CD4-positive, alpha-beta T cell (primary cell): Measurements from ENCODE around the gene NOD2. TPM values are rescaled to one million over a fixed set of nuclear protein-coding genes. Genes with fewer than 3 reads are reported as not detected.

Experiments used
- ATAC-seq: fragments of 200-7000 bp; cut with Tn5 transposase; one replicate; pipeline ENCODE4 v1.10.0; 2022; ENCODE audit warnings: mild to moderate bottlenecking; ENCODE audit not compliant: poor library complexity
- CTCF ChIA-PET: fragments of 350-600 bp; sonication (Branson Sonifier 250); formaldehyde crosslinking; loops from one replicate; lab custom pipeline; 2021; ENCODE audit warnings: antibody characterized with exemption, inconsistent platforms; lab: Charles Lee
- POLR2A ChIA-PET: fragments of 350-600 bp; sonication (Branson Sonifier 250); formaldehyde crosslinking; loops from one replicate; lab custom pipeline; 2021; ENCODE audit warnings: antibody characterized with exemption, inconsistent platforms; lab: Charles Lee
- DNase-seq, 14 experiments: peaks; one replicate each; pipeline ENCODE4 v3.0.0-alpha.2; 2013 to 2020; ENCODE audit warnings: mixed read lengths in 2 of 14
- H3K27ac ChIP-seq, 2 donors: one replicate each; pipeline versions ENCODE4 v1.5.1 to v1.7.0; 2013; ENCODE audit warnings: low read length in 2 of 2, low read depth in 1 of 2, mild to moderate bottlenecking in 1 of 2
- H3K27me3 ChIP-seq, 2 experiments: 1 replicate in 1 of 2; 2 replicates in 1 of 2; pipeline versions ENCODE4 v1.6.1 to v1.7.0; 2013; ENCODE audit warnings: low read length in 2 of 2, control low read depth in 1 of 2, mild to moderate bottlenecking in 1 of 2, moderate library complexity in 1 of 2; ENCODE audit not compliant: insufficient read depth in 2 of 2, control insufficient read depth in 1 of 2
- H3K36me3 ChIP-seq: one replicate; pipeline ENCODE4 v1.6.1; 2013; ENCODE audit warnings: low read length, control low read depth; ENCODE audit not compliant: insufficient read depth
- H3K4me1 ChIP-seq: one replicate; pipeline ENCODE4 v1.6.1; 2013; ENCODE audit warnings: low read length, control low read depth; ENCODE audit not compliant: insufficient read depth
- H3K4me3 ChIP-seq: one replicate; pipeline ENCODE4 v1.5.1; 2013; ENCODE audit warnings: mild to moderate bottlenecking, low read length, moderate library complexity
- H3K9me3 ChIP-seq, 2 experiments: 1 replicate in 1 of 2; 2 replicates in 1 of 2; pipeline versions ENCODE4 v1.6.1 to v1.7.0; 2013; ENCODE audit warnings: low read length in 2 of 2, mild to moderate bottlenecking in 2 of 2, control low read depth in 1 of 2, moderate library complexity in 1 of 2; ENCODE audit not compliant: control insufficient read depth in 1 of 2, insufficient read depth in 1 of 2
- H3K27ac Mint-ChIP-seq: one replicate; pipeline ENCODE4 v1.8.0; 2020; ENCODE audit warnings: mixed read lengths
- H3K27me3 Mint-ChIP-seq: one replicate; pipeline ENCODE4 v1.8.0; 2021; ENCODE audit warnings: mixed read lengths
- H3K36me3 Mint-ChIP-seq: one replicate; pipeline ENCODE4 v1.8.0; 2021; ENCODE audit warnings: low read depth, mixed read lengths
- H3K4me1 Mint-ChIP-seq: one replicate; pipeline ENCODE4 v1.8.0; 2021; ENCODE audit warnings: low read depth, mixed read lengths
- H3K4me3 Mint-ChIP-seq: one replicate; pipeline ENCODE4 v1.8.0; 2020; ENCODE audit warnings: mild to moderate bottlenecking, mixed read lengths
- H3K9me3 Mint-ChIP-seq: one replicate; pipeline ENCODE4 v1.8.0; 2020; ENCODE audit warnings: mixed read lengths
- CTCF ChIP-seq: fragments of 200-600 bp; IDR thresholded peaks from one replicate; pipeline ENCODE4 v1.8.0; 2022; ENCODE audit warnings: antibody characterized with exemption, mild to moderate bottlenecking
- intact Hi-C, 2 experiments: fragments of 100-400 bp; cut with DNase I in 1 of 2; cut with micrococcal nuclease in 1 of 2; formaldehyde crosslinking; loops; one replicate each; pipeline versions ENCODE4 v1.15.1 to v1.9.0; 2023 to 2025; cut with DNase I, micrococcal nuclease
- total RNA-seq, 174 experiments: library from RNA in 2 of 174; stranded (reverse) in 2 of 174; gene quantifications; one replicate each; pipeline ENCODE4 v1.2.3 and lab custom pipeline; 2021 to 2026

Gene NOD2
- total RNA-seq, 2 experiments from 2014 or later: 4.5 to 5.3 TPM

GRCh38 chr16:50745940-50746339, 52.5 kb downstream of the NOD2 start:
- H3K4me1 ChIP-seq: peaks cover 23% of the 10 kb centered on the region
- H3K36me3 ChIP-seq: peaks cover 32% of the 10 kb centered on the region
- CTCF ChIA-PET: interaction anchor here (1.1 to 3.2 kb wide), 6 partner anchors 44 to 81 kb away, joined by 3 to 15 read pairs (median 10); partner anchors contain the start of gene SNX20
- peak overlapping the region; percentile 97 to 99 for H3K27ac ChIP-seq
- intact Hi-C loops: loop anchor here (2.0 to 10.0 kb wide), 10 partner anchors 15 to 591 kb away; partner anchors contain the start of genes SNX20 (in 2 of the 2), ADCY7 (in 1 of the 2) and TENT4B (in 1 of the 2)
- peak overlapping the region; percentile 99 for H3K4me3 Mint-ChIP-seq
- no peaks in the 10 kb centered on the region for H3K27me3 ChIP-seq
- no peaks in the 10 kb centered on the region for H3K9me3 Mint-ChIP-seq
- ATAC-seq (no peak), DNase-seq (peak in 1 of 14 experiments; percentile 11)
- H3K9me3 ChIP-seq: no peaks in the 10 kb centered on the region
- peak overlapping the region; percentile 87 for H3K27ac Mint-ChIP-seq
- H3K27me3 Mint-ChIP-seq: no peaks in the 10 kb centered on the region
- H3K36me3 Mint-ChIP-seq: peaks cover 78% of the 10 kb centered on the region
- POLR2A ChIA-PET: interaction anchor here (1.0 to 10.1 kb wide), 9 partner anchors 26 to 478 kb away, joined by 3 to 167 read pairs (median 7); partner anchors contain the start of gene SNX20
- H3K4me1 Mint-ChIP-seq: peaks cover 75% of the 10 kb centered on the region
- peak overlapping the region; percentile 80 for H3K4me3 ChIP-seq
- no peak for TF ChIP-seq CTCF

- peak overlapping the region; percentile 38 to 66 for H3K27ac ChIP-seq
- ChIA-PET CTCF (interaction anchor here (0.6 to 3.2 kb wide), 15 partner anchors 34 to 537 kb away, joined by 3 to 15 read pairs (median 4); partner anchors contain the start of gene SNX20), POLR2A (interaction anchor here (0.6 to 10.1 kb wide), 17 partner anchors 16 to 722 kb away, joined by 3 to 167 read pairs (median 4); partner anchors contain the start of genes CNEP1R1 and SNX20)
- peaks cover 42% of the 10 kb centered on the region for H3K36me3 ChIP-seq
- DNase-seq: peak in 5 of 14 experiments; percentile 14 to 86 (median 78)
- H3K4me1 ChIP-seq: peaks cover 23% of the 10 kb centered on the region
- peak; percentile 72 for TF ChIP-seq CTCF
- Mint-ChIP-seq H3K9me3 (no peaks in the 10 kb centered on the region), H3K36me3 (peaks cover 82% of the 10 kb centered on the region), H3K27me3 (no peaks in the 10 kb centered on the region), H3K4me3 (peak overlapping the region; percentile 86), H3K4me1 (peaks cover 80% of the 10 kb centered on the region), H3K27ac (peak overlapping the region; percentile 87)
- H3K4me3 ChIP-seq: peak overlapping the region; percentile 80
- no peaks in the 10 kb centered on the region for H3K27me3 ChIP-seq
- ATAC-seq: peak; percentile 72
- H3K9me3 ChIP-seq: no peaks in the 10 kb centered on the region
- intact Hi-C loops: loop anchor here (1.0 to 10.0 kb wide), 11 partner anchors 13 to 593 kb away; partner anchors contain the start of genes SNX20 (in 2 of the 2), ADCY7 (in 1 of the 2) and TENT4B (in 1 of the 2)
Observed at GRCh38 chr16:50747207-50747956, 54.0 kb downstream of the NOD2 start.

GRCh38 chr16:50751528-50751927, 58.1 kb downstream of the NOD2 start:
- peaks cover 83% of the 10 kb centered on the region for H3K36me3 Mint-ChIP-seq
- H3K27me3 ChIP-seq: no peaks in the 10 kb centered on the region

More at GRCh38 chr16:50751528-50751927, 58.1 kb downstream of the NOD2 start:
- Mint-ChIP-seq H3K27me3 (no peaks in the 10 kb centered on the region), H3K4me3 (peak overlapping the region; percentile 64), H3K27ac (peak overlapping the region; percentile 65), H3K4me1 (peaks cover 89% of the 10 kb centered on the region), H3K9me3 (no peaks in the 10 kb centered on the region)
- ChIA-PET CTCF (interaction anchor here (0.6 to 2.1 kb wide), 7 partner anchors 13 to 424 kb away, joined by 3 to 10 read pairs (median 3); partner anchors contain the start of gene BRD7), POLR2A (interaction anchor here (1.1 to 10.1 kb wide), 3 partner anchors 10 to 85 kb away, joined by 3 to 93 read pairs (median 10); partner anchors contain the start of genes CYLD and SNX20)
- H3K36me3 ChIP-seq: peaks cover 67% of the 10 kb centered on the region
- no peak overlapping the region for H3K4me3 ChIP-seq
- TF ChIP-seq CTCF: no peak
- no peak overlapping the region for H3K27ac ChIP-seq
- DNase-seq (no peak), ATAC-seq (no peak)
- peaks cover 25% of the 10 kb centered on the region for H3K4me1 ChIP-seq
- no peaks in the 10 kb centered on the region for H3K9me3 ChIP-seq
- intact Hi-C loops: loop anchor here in 1 of 2 experiments (5.0 kb wide), 2 partner anchors 41 to 539 kb away; no protein-coding TSS in a partner anchor
